DMS153 (cell line): Measurements from ENCODE around the gene ADGRE2.
"Not testable (repeated sequence)": the region's sequence is repeated elsewhere in the genome, so short reads cannot be mapped to it uniquely, and the experiment has no call there.

Source experiments
- DNase-seq: peaks from one replicate; lab custom pipeline; 2025; lab: John Stamatoyannopoulos, UW

ADGRE2 gene

GRCh38 chr19:14779151-14779550, 791 bp upstream of the ADGRE2 start:
- DNase-seq, result no peak

GRCh38 chr19:14777645-14778044, 715 bp downstream of the ADGRE2 start:
- DNase-seq, result not testable (repeated sequence)

GRCh38 chr19:14775869-14776586, 2.3 kb downstream of the ADGRE2 start:
- no peak for DNase-seq

GRCh38 chr19:14775326-14775725, 3.0 kb downstream of the ADGRE2 start:
- DNase-seq, result not testable (repeated sequence)

GRCh38 chr19:14774373-14774772, 4.0 kb downstream of the ADGRE2 start:
- DNase-seq, result no peak

- DNase-seq, result not testable (repeated sequence)
Observed at GRCh38 chr19:14773722-14774121, 4.6 kb downstream of the ADGRE2 start.

GRCh38 chr19:14772995-14773394, 5.4 kb downstream of the ADGRE2 start:
- no peak for DNase-seq

GRCh38 chr19:14772467-14772866, 5.9 kb downstream of the ADGRE2 start:
- DNase-seq, result no peak

GRCh38 chr19:14770944-14771839, 7.2 kb downstream of the ADGRE2 start:
- DNase-seq, result no peak

- DNase-seq, result no peak
Observed at GRCh38 chr19:14770136-14770535, 8.2 kb downstream of the ADGRE2 start.

GRCh38 chr19:14769201-14769600, 9.2 kb downstream of the ADGRE2 start:
- DNase-seq, result no peak

- no peak for DNase-seq
Observed at GRCh38 chr19:14768001-14768400, 10.4 kb downstream of the ADGRE2 start.

GRCh38 chr19:14767466-14767971, 10.8 kb downstream of the ADGRE2 start:
- DNase-seq, result no peak

GRCh38 chr19:14765841-14766240, 12.5 kb downstream of the ADGRE2 start:
- not testable (repeated sequence) for DNase-seq

- not testable (repeated sequence) for DNase-seq
Observed at GRCh38 chr19:14765403-14765802, 13.0 kb downstream of the ADGRE2 start.

- DNase-seq, result no peak
Observed at GRCh38 chr19:14764401-14764800, 14.0 kb downstream of the ADGRE2 start.

GRCh38 chr19:14763497-14764145, 14.7 kb downstream of the ADGRE2 start:
- no peak for DNase-seq

GRCh38 chr19:14762111-14762510, 16.2 kb downstream of the ADGRE2 start:
- DNase-seq, result no peak

- no peak for DNase-seq
Observed at GRCh38 chr19:14761607-14762006, 16.8 kb downstream of the ADGRE2 start.

- peak; percentile 33 for DNase-seq
Observed at GRCh38 chr19:14758816-14759215, 19.5 kb downstream of the ADGRE2 start.

GRCh38 chr19:14748601-14749000, 29.8 kb downstream of the ADGRE2 start:
- DNase-seq, result no peak

GRCh38 chr19:14746886-14747285, 31.5 kb downstream of the ADGRE2 start:
- DNase-seq, result no peak
